ENCODE results near the gene CANX. TPM values are rescaled to one million over a fixed set of nuclear protein-coding genes. Genes with fewer than 3 reads are reported as not detected.
"Not testable (repeated sequence)": the region's sequence is repeated elsewhere in the genome, so short reads cannot be mapped to it uniquely, and the experiment has no call there.

Gene CANX
- total and polyA plus RNA-seq, 9 of the 15 experiments (the other 6 are each of a cell fraction or from before 2014, with no cell fraction given) = 155 to 893 (median 589) TPM

DNA sequence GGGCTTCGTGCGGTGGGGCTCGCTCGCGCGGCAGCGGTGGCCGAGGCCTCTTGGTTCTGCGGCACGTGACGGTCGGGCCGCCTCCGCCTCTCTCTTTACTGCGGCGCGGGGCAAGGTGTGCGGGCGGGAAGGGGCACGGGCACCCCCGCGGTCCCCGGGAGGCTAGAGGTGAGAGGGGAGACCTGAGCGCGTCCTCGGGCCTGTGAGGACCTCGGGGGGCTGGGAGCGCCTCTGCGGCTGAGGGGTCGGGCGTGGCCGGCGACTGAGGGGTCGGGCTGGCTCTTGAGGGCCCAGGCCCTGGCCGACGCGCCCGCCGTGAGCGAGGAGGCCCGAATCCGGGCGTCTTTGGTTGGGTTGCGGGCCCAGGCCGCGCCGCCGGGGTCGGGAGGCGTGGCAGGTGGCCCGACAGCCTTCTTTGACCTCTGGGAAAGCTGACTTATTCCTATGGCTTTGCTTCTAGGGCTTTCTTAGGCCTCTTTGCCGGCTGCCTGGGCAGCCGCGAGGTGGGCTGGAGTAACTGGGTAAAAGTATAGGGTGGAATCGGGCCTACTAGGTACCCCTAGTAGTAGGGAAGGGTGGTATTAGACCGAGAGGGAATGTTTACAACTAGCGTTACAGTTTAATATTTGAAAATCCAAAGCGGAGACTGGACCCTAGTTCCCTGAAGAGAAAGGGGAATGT is at the start of gene CANX (continued):
- TF ChIP-seq ILF3 (IDR thresholded peaks at IDR 0.05; ENCODE audit: borderline replicate concordance) = no peak; the same call in 1 of the 2 replicates

DNA sequence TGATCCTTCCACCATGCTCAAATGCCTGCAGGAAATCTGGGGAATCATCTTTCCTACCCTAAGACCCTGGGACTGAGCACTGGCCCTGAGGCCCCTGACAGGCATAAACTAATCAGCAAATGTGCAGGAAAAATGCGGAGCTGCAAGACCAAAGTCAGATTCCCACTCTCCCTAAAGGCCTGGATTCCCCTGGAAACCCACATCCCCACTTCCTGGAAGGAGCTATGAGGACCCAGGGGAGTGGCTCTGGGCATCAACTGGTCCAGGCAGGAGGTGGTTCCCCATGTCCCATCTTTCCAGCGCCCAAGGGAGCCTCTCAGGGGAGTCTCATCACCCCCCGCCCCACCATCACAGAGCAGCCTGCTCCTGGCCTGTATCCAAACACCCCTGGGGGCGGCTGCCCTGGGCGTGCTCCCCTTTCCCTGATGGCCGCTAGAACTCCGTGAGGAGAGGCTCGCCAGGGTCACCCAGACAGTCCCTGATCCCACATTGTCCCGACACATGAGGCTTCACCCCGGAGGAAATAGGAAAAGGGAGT is 49.5 kb upstream of the CANX start:
- CTCF ChIA-PET (ENCODE audit: low intra/inter-chr PET ratio); intact Hi-C loops (cut with micrococcal nuclease); H3K79me2 ChIP-seq (ENCODE audit: control insufficient read depth, insufficient read depth, low read length); H3K4me2 ChIP-seq (ENCODE audit: insufficient read depth, low read length); FAIRE-seq; DNase-seq (ENCODE audit: extremely low read depth in 1 of 4, low spot score in 3 of 4); H2AFZ ChIP-seq (ENCODE audit: low read depth, low read length); H4K20me1 ChIP-seq (replicated peaks; ENCODE audit: control insufficient read depth, insufficient read depth, low read length); ATAC-seq; BruUV-seq (replicated peaks); H3K4me3 ChIP-seq; H3K9ac ChIP-seq (ENCODE audit: insufficient read depth in 1 of 2, low read depth in 2 of 2, low read length in 2 of 2); H3K36me3 ChIP-seq (ENCODE audit: control insufficient read depth, insufficient read depth, low read length); H3K4me1 ChIP-seq (replicated peaks in 1 of 2; ENCODE audit: control insufficient read depth in 2 of 2, insufficient read depth in 2 of 2, low read length in 2 of 2); H3K9me3 ChIP-seq (replicated peaks; ENCODE audit: control insufficient read depth, insufficient read depth, low read depth, low read length); H3K27ac ChIP-seq (ENCODE audit: extremely low read depth, low read depth, low read length); H3K9me1 ChIP-seq (ENCODE audit: control insufficient read depth, insufficient read depth, low read length): not testable (repeated sequence)
- POLR2A ChIA-PET = interaction anchor here (1.0 kb wide), 1 partner anchor 25 kb away, joined by 3 read pairs; no protein-coding TSS in a partner anchor
- 18% methylated on average over 8 of the region's 10 CpGs for WGBS (ENCODE audit: insufficient coverage, low coverage, missing lambda C conversion rate)
- peaks cover 4 to 11% of the 10 kb centered on the region in 2 experiments; a peak in 4 of 5 replicates for H3K27me3 ChIP-seq (ENCODE audit: control insufficient read depth in 2 of 2, insufficient read depth in 2 of 2, low read length in 2 of 2)
- in situ Hi-C loops (cut with MboI) = loop anchor here (5.0 kb wide), 1 partner anchor 1672 kb away; no protein-coding TSS in a partner anchor

DNA sequence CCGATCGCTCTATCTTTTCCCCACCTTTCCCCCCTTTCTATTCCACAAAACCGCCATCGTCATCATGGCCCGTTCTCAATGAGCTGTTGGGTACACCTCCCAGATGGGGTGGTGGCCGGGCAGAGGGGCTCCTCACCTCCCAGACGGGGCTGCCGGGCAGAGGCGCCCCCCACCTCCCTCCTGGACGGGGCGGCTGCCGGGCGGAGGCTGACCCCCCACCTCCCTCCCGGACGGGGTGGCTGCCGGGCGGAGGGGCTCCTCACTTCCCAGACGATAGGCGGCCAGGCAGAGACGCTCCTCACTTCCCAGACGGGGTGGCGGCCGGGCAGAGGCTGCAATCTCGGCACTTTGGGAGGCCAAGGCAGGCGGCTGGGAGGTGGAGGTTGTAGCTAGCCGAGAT is 48.5 kb upstream of the CANX start:
- H3K4me2 ChIP-seq (ENCODE audit: insufficient read depth, low read length); H3K27ac ChIP-seq (ENCODE audit: extremely low read depth, low read depth, low read length); H3K79me2 ChIP-seq (ENCODE audit: control insufficient read depth, insufficient read depth, low read length); H3K9me1 ChIP-seq (ENCODE audit: control insufficient read depth, insufficient read depth, low read length); BruUV-seq (replicated peaks); in situ Hi-C loops (cut with MboI); H4K20me1 ChIP-seq (replicated peaks; ENCODE audit: control insufficient read depth, insufficient read depth, low read length); H3K4me1 ChIP-seq (replicated peaks in 1 of 2; ENCODE audit: control insufficient read depth in 2 of 2, insufficient read depth in 2 of 2, low read length in 2 of 2); H3K9ac ChIP-seq (ENCODE audit: insufficient read depth in 1 of 2, low read depth in 2 of 2, low read length in 2 of 2); FAIRE-seq; H3K9me3 ChIP-seq (replicated peaks; ENCODE audit: control insufficient read depth, insufficient read depth, low read depth, low read length); H3K36me3 ChIP-seq (ENCODE audit: control insufficient read depth, insufficient read depth, low read length); DNase-seq (ENCODE audit: extremely low read depth in 1 of 4, low spot score in 3 of 4); intact Hi-C loops (cut with micrococcal nuclease); CTCF ChIA-PET (ENCODE audit: low intra/inter-chr PET ratio); H3K4me3 ChIP-seq; H2AFZ ChIP-seq (ENCODE audit: low read depth, low read length); ATAC-seq; POLR2A ChIA-PET: not testable (repeated sequence)
- WGBS (ENCODE audit: insufficient coverage, low coverage, missing lambda C conversion rate) = 60% methylated on average over 2 of the region's 26 CpGs
- H3K27me3 ChIP-seq (ENCODE audit: control insufficient read depth in 2 of 2, insufficient read depth in 2 of 2, low read length in 2 of 2) = peaks cover 2 to 11% of the 10 kb centered on the region in 2 experiments; a peak in 4 of 5 replicates
